Left ventricle myocardium inferior (tissue), 1 donor: ENCODE results near the gene AHNAK2. TPM values are rescaled to one million over a fixed set of nuclear protein-coding genes. Genes with fewer than 3 reads are reported as not detected.

Source experiments
- DNase-seq: peaks from one replicate; pipeline ENCODE4 v3.0.0-alpha.2; 2020
- H3K27ac ChIP-seq: fragments of 200-600 bp; replicated peaks from 2 replicates; pipeline ENCODE4 v1.8.0; 2021
- H3K27me3 ChIP-seq: fragments of 200-600 bp; 2 replicates; pipeline ENCODE4 v1.8.0; 2021; ENCODE audit warnings: low read depth
- H3K36me3 ChIP-seq: fragments of 200-600 bp; 2 replicates; pipeline ENCODE4 v1.8.0; 2021
- H3K4me1 ChIP-seq: fragments of 200-600 bp; 2 replicates; pipeline ENCODE4 v1.8.0; 2021
- H3K4me3 ChIP-seq: fragments of 200-600 bp; 2 replicates; pipeline ENCODE4 v1.8.0; 2021; ENCODE audit warnings: mild to moderate bottlenecking, moderate library complexity
- H3K9me3 ChIP-seq: fragments of 200-600 bp; replicated peaks from 2 replicates; pipeline ENCODE4 v1.8.0; 2021
- intact Hi-C: fragments of 100-400 bp; cut with micrococcal nuclease; formaldehyde crosslinking; loops from one replicate; pipeline ENCODE4 v1.11.0; 2022
- total RNA-seq: library from RNA; stranded (reverse); fragmentation: NEBNext Ultra II Directional; extraction: Animal tissue kit (Norgen Biotek cat#: 25700); gene quantifications from one replicate; pipeline ENCODE4 v1.2.1, GENCODE V29; 2021
- TF ChIP-seq, protein P1 (sequence below): fragments of 200-600 bp; IDR thresholded peaks from 2 replicates; pipeline ENCODE4 v1.8.0; 2021; ENCODE audit warnings: antibody characterized with exemption, mild to moderate bottlenecking, borderline replicate concordance
- donor health status: DM: no; HTN: yes; CAD: no; lungs with severe emphysema.

Gene AHNAK2
- total RNA-seq, 1 donor from 2014 or later: 2.5 TPM

DNA sequence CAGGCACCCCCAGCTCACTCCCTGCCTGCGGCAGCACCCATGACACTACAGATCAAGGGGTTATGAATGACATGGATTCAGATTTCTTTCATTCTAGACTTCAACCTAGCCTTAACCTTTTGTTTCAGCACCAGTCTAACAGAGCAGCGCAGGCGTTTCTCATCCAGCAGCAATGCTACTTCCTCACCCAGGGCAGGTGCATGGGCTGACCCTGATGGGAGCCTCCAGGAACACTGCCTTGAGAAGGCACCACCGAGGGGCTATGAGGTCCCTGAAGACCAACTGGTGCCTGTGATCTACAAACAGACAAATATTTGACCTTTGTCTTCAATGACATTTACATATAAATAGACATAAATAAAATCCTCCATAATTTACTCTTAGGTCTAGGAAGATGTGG is 31.9 kb upstream of the AHNAK2 start:
- H3K9me3 ChIP-seq: no peaks in the 10 kb centered on the region
- H3K27me3 ChIP-seq: no peaks in the 10 kb centered on the region
- H3K27ac ChIP-seq: no peak overlapping the region
- DNase-seq: no peak
- H3K36me3 ChIP-seq: peaks cover 30% of the 10 kb centered on the region
- no peak overlapping the region for H3K4me3 ChIP-seq
- peaks cover 13% of the 10 kb centered on the region for H3K4me1 ChIP-seq
- TF ChIP-seq, protein P1, sequence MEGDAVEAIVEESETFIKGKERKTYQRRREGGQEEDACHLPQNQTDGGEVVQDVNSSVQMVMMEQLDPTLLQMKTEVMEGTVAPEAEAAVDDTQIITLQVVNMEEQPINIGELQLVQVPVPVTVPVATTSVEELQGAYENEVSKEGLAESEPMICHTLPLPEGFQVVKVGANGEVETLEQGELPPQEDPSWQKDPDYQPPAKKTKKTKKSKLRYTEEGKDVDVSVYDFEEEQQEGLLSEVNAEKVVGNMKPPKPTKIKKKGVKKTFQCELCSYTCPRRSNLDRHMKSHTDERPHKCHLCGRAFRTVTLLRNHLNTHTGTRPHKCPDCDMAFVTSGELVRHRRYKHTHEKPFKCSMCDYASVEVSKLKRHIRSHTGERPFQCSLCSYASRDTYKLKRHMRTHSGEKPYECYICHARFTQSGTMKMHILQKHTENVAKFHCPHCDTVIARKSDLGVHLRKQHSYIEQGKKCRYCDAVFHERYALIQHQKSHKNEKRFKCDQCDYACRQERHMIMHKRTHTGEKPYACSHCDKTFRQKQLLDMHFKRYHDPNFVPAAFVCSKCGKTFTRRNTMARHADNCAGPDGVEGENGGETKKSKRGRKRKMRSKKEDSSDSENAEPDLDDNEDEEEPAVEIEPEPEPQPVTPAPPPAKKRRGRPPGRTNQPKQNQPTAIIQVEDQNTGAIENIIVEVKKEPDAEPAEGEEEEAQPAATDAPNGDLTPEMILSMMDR: no peak
- intact Hi-C loops: no loop called here

DNA sequence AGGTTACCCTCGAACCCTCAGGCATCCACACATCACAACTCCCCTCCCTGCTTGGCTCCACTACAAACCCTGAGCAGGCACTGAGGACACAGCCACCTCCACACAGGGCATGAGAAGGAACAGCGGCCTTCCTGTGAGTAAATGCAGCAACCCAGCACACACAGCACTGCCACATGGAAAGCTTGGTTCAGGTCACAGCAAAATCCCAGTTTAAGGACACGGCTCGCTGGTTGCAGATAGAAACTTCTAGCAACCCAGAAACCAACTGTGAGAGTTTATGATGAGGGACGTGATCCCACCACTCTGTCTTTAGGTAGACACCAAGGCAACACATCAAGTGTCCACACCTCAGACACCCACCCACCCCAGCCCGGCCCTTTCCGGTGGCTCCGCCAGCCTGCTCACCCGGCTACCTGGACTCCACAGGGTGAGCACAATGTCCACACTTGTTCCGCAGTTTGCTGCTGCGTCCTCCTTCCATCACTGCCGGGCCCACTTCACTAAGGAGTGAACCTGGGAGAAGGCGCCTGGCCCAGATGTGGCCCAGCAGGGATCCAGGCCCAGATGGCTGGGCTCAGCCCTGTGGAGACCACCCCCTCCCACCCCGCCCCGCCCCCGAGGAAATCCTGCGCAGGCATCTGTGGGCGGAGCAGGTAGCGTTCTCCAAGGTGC is 29.6 kb upstream of the AHNAK2 start:
- H3K36me3 ChIP-seq: peaks cover 30% of the 10 kb centered on the region
- H3K27me3 ChIP-seq: no peaks in the 10 kb centered on the region
- intact Hi-C loops: no loop called here
- H3K4me3 ChIP-seq: no peak overlapping the region
- DNase-seq: no peak
- no peak overlapping the region for H3K27ac ChIP-seq
- H3K4me1 ChIP-seq: peaks cover 4% of the 10 kb centered on the region
- TF ChIP-seq, protein P1: no peak
- H3K9me3 ChIP-seq: no peaks in the 10 kb centered on the region

DNA sequence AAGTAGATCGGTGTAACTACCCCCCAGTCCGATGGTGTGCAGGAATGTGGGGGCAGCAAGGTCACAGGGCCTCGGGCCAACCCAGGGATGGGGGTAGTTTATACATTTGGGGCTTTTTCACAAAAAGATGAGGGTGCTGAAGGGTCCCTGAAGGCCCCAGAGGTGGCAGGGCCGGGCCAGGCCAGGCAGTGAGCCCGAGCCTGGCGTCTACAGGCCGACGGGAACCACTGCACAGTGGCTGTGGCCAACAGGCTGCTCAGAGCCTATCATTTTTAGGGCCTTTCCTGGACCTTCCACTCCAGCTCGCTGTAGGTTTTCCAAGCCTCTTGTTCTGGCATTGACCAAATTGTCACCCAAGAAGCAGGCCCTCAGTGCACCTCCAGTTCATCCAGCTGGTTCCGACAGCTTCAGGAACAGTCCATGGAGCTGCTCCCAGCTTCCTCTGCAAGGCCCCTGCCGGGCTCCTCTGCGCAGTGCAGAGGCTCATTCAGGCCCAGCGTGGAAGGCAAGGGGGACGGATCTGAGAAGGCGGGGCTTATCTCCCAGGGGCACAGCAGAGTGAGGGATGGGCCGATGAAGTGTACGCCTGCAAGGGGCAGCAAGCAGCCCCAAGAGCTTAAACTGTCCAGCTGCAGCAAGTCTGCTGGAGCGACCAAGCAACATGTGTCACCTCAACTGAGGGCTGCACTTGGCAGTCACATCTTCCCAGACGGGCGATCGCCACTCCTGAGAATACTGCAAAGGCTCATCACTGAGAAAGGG is 28.8 kb upstream of the AHNAK2 start:
- Histone ChIP-seq H3K9me3 (no peaks in the 10 kb centered on the region), H3K4me1 (no peaks in the 10 kb centered on the region), H3K4me3 (no peak overlapping the region), H3K27ac (no peak overlapping the region), H3K36me3 (peaks cover 30% of the 10 kb centered on the region), H3K27me3 (no peaks in the 10 kb centered on the region)
- DNase-seq: no peak
- intact Hi-C loops: no loop called here
- TF ChIP-seq, protein P1: no peak

DNA sequence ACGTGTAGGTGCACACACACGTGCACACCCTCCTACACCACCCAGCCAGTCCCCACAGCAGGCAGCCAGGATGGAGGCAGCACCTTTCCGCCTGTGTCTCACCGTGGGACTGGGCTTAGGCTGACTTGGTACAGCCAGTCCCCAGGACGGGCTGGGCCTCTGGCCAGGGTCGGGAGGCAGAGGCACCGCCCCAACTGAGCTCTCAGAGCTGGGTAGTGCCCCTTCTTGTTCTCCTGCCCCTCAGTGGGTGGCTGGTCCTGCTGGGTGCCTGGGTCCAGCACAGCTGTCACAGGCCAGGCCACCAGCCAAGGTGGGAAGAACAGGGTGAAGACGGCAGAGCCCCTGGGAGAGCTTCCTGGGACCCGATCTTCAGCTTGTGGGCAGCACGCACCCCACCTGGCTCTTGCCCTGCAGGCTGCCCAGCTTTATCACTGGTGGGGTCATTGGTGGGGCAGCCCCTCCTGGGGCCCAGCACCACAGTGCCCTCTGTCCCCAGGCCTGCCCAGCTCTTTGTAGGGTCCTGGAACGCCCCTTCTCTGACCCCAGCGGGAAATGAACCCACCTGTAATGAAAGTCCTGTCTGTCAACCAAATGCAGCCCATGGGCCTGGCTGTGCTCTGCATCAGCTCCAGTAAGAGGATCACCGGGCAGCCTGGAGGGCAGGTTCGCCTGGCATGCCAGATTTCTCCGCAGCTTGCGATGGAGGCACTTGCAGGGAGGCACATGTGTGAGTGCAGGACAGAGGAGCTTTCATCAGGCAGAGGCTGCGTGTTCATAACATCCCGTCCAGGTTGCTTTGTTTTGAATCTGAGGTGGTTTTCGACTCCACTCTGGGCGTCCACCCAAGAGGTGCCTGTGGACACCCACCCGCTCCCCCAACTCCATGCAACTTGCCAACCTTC is 28.0 kb upstream of the AHNAK2 start:
- intact Hi-C loops: no loop called here
- no peaks in the 10 kb centered on the region for H3K9me3 ChIP-seq
- H3K4me3 ChIP-seq: no peak overlapping the region
- H3K4me1 ChIP-seq: no peaks in the 10 kb centered on the region
- DNase-seq: no peak
- peaks cover 23% of the 10 kb centered on the region for H3K36me3 ChIP-seq
- no peaks in the 10 kb centered on the region for H3K27me3 ChIP-seq
- TF ChIP-seq, protein P1: no peak
- no peak overlapping the region for H3K27ac ChIP-seq

DNA sequence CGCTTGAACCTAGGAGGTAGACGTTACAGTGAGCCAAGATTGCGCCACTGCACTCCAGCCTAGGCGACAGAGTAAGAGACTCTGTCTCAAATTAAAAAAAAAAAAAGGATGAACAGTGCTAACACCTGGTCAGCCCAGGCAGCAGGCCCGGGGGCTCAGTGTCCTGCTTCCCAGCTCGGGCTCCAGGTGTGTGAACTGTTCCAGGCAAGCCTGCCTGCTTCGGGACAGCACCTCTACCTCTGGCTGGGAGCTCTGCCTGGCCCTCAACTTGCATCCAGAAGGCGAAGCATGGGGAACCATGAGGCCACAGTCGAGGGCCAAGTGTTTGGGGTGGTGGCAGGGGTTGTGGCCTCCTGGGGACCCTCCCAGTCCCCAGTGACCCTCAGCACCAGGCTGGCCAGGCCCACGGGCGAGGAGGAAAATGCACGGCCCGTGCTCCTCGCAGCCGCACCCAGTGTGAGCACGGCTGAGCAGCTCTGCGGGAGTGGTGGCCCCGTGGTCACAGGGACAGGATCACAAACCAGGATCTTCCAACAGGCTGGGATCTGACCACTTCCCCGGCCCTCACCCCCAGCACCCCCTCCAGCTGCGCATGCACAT is 27.3 kb upstream of the AHNAK2 start:
- Histone ChIP-seq H3K36me3 (peaks cover 15% of the 10 kb centered on the region), H3K9me3 (no peaks in the 10 kb centered on the region), H3K27ac (no peak overlapping the region), H3K4me1 (no peaks in the 10 kb centered on the region), H3K4me3 (no peak overlapping the region), H3K27me3 (no peaks in the 10 kb centered on the region)
- DNase-seq: no peak
- TF ChIP-seq, protein P1: no peak
- intact Hi-C loops: no loop called here
